Melanocyte of skin (primary cell): ENCODE results near the gene MISP3. TPM values are rescaled to one million over a fixed set of nuclear protein-coding genes. Genes with fewer than 3 reads are reported as not detected.

Experiments used
- total RNA-seq, 2 donors: library from RNA; depleted of rRNA; stranded (reverse); fragments of >200 nt; gene quantifications; 2 replicates each; pipeline ENCODE4 v1.2.3, GENCODE V29; 2012

The MISP3 gene
- total RNA-seq = under 1 TPM in 1 of 2 donors, not detected in 1; 0.69 TPM

DNA sequence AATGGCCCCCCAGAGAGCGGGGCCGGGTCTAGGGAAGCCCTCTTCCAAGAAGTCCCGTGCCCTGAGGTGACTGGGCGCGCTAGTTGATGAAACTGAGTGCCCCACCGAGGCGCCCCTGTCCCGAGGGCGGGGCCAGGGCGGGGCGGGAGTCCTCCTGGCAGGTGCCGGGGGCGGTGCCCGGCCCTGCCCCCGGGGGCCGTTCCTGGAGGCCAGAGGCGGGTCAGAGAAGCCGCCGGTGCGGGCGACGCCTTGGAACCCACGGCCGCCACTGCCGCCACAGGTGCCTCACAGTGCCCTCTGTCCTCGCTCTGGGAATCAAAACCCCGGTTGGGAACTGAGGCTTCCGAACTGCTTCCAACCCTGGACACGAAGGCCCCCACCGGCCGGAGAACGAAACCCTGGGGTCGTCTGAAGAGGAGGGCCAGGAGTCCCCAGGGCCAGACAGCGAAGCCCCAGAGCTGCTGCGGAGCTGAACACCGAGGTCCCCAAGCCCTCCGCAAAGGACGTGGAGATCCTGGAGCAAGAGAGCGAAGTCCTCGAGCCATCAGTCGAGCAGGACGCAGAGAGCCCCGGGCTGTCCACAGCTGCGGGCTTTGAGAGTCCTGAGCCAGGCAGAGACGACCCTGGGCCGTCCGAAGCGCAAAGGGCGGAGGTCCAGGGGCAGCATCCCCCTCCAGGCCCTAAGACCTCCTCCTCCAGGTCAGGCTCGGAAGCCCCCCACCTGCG, at the start of gene MISP3:
MISP3 (plus strand) TSS at position 252 of the 726 bp plus-strand sequence. CDS start 524 bp downstream, outside the sequence.

DNA sequence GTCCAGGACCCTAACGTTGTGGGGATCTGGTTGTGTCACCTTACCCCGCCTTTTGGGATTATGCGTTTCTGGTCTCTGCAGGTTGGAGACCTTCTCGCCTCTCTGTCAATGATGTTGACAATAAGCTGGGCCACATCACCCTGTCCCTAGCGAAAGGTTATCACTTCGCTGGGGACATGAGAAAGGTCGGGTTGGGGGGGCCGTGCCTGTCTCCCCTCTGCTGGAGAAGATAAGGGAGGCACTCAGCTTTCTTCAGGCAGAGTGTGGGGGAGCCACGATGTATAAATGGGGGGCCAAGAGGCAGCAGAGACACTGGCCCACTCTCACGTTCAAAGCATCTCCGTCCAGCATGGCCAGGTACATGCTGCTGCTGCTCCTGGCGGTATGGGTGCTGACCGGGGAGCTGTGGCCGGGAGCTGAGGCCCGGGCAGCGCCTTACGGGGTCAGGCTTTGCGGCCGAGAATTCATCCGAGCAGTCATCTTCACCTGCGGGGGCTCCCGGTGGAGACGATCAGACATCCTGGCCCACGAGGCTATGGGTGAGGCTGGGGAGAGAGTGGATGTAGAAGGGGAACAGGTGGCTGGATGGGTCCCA, 44.6 kb upstream of the MISP3 start, which contains the start of gene RLN3:
RLN3 (plus strand) TSS at position 293 of the 595 bp plus-strand sequence; CDS start at position 350, 57 bp downstream.

DNA sequence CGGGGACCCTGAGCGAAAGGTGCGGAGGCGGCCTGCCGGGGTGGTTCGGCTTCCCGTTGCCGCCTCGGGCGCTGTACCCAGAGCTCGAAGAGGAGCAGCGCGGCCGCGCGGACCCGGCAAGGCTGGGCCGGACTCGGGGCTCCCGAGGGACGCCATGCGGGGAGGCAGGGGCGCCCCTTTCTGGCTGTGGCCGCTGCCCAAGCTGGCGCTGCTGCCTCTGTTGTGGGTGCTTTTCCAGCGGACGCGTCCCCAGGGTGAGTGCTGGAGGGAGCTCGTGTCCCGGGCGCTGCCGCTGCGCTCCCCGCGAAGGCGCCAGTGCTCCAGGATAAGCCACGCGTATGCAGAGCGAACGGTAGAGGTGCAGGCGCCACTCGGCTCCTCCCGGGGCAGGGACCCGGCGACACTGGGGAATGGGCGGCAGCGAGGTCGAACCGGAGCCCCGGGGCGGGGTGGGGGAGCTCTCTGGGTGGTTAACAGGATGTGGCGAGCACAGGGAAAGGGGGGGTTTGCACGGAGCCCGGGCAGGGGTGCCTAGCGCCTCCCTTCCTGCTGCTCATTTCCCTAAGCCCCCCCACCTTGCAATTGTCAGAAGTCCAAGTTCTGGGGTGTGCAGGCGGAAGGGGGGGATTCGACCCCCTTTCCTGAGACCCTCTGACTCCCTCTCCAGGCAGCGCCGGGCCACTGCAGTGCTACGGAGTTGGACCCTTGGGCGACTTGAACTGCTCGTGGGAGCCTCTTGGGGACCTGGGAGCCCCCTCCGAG, 40.7 kb upstream of the MISP3 start, which contains the start of gene IL27RA:
IL27RA (plus strand) TSS at position 44 of the 762 bp plus-strand sequence; CDS start at position 155, 111 bp downstream.

DNA sequence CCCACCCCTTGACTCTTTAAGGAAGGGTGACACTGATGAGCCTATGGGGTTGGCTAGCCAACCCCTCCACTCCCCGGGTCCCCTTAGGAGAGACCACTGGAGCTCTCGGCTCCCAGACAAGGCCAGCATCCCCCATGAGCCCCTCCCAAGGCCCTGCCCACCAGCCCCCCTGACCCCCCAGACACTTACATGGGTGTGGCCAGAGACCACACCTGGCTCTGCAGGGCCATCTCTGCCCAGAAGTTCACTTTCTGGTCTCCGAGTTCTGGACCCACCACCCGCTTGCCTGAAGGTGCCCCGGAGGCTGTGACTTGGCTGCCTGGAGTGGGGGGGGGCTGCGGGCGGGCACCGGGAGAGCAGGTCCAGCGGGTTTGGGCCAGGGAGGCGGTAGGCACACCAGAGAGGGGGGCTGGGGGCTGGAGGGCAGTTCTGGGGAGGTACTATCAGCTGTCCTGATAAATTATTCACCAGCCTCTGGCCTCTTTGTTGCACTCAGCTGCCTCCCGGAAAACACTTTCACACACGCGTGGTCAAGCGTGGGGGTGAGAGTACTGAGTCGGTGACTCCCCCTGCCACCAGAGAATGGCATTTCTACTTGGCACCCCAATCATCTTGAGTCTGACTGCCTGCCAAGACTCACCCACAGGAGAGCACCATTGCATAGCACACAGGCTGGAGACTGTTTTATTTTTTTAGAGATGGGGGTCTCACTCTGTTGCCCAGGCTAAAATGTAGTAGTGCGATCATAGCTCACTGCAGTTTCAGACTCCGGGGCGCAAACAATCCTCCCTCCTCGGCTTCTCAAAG, 10.6 kb upstream of the MISP3 start, which contains the start of gene PALM3:
PALM3 (minus strand) TSS at position 326 of the 807 bp plus-strand sequence; CDS start at position 230, 96 bp downstream.

DNA sequence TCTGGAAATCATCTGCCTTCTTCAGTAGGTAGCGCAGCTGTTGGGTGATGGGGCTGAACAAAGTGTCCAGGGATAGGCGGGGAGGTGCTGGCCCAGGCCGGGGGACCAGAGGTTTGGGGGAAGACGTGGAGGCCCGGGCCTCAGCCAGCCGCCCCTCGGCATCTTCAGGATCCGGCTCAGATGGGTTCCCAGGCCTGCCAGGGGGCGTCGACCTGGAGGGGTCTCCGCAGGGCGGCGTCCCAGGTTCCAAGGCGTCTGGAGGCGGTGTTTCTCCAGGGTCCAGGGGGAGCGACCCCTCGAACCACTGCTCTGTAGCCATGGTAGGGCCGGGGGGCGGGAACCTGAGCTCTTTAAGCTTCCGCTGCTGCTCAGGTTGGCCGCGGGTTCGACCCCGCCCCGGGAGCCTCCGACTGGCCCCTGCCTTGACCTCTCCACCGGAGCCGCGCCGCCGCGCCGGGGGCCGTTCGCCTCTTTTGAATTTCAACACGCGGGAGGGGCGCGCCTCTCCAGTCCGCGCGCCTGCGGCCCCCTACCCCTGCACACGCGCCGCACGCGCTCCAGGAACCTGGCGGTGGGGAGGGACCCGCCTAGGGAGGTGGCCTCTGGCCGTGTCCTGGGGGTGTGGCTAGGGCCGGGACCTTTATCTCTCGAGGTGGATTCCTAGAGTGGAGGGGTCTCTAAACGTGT, 12.9 kb downstream of the MISP3 start, which contains the start of gene C19orf67:
C19orf67 (minus strand) TSS at position 475 of the 687 bp plus-strand sequence; CDS start at position 319, 156 bp downstream.

DNA sequence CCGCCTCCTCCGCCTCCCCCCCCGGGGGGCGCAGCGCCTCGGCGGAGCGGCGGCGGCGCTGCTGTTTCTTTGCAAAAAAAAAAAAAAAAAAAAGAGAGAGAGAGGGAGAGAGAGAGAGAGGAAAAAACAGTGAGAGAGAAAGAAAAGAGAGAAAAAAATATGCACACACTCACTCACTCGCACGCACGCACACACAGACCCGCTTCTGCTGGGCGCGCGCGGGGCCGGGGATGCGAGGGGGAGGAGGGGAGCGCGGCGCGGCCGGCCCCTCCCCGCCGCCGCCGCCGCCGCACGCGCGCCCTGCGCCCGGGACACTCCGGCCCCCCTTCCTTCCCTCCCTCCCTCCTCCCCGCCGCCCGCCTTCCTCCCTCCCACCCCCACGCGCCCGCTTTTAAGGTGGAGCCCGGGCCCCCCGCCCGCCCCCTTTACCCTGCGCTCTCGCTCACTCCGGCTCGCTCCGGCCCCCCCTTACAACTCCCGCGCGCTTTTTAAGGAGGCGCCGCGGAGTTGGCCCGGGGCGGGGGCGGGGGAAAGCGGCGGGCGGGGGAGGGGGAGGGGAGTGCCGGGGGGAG, 18.0 kb downstream of the MISP3 start, which contains the start of gene SAMD1:
SAMD1 (minus strand) TSS at position 243 of the 572 bp plus-strand sequence.

DNA sequence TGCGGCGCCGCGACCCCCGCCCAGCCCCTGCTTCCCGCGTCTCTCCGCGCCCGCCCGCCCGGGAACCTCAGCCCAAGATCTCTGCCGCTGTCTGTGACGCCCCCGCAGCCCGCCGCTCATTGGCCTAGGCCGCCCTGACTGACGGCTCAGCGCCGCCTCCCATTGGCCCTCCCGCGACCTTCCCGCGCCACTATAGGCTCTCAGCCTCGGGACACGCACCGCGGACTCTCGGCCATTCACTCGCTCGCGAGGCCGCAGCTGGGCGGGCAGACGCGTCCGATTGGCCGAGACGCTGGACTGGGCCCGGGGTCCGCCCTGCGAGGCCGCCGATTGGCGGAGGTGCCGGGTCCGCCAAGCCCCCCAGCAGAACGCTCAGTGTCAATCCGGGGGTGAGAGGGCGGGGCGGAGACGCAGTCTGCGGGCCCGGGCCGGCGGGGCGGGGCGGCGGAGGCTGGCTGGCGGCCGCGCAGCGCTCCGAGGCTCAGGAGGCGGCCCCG, 45.1 kb downstream of the MISP3 start, which contains the start of gene PRKACA:
PRKACA (minus strand) TSS at position 95 of the 497 bp plus-strand sequence. CDS start 215 bp downstream, outside the sequence.

Other genes starting within 250 kb of the MISP3 start
- not detected for gene NANOS3, start 195.7 kb upstream of the MISP3 start, total RNA-seq
- 1 to 10 TPM in 1 of 2 donors, under 1 TPM in 1; 1.00 to 1.4 TPM for gene BRME1, start 166.7 kb upstream of the MISP3 start, total RNA-seq
- gene CC2D1A, start 166.6 kb upstream of the MISP3 start, total RNA-seq = 10 to 100 TPM; 14.3 to 19.3 TPM
- under 1 TPM; under 0.01 to 0.33 TPM for gene PODNL1, start 134.4 kb upstream of the MISP3 start, total RNA-seq
- gene DCAF15, start 120.3 kb upstream of the MISP3 start, total RNA-seq = 10 to 100 TPM; 12.4 to 16.3 TPM
- gene RFX1, start 66.5 kb upstream of the MISP3 start, total RNA-seq = 1 to 10 TPM; 2.4 to 3.0 TPM
- gene RLN3, start 44.6 kb upstream of the MISP3 start, total RNA-seq = not detected
- 1 to 10 TPM; 4.7 to 4.8 TPM for gene IL27RA, start 41.0 kb upstream of the MISP3 start, total RNA-seq
- under 1 TPM; under 0.01 to 0.33 TPM for gene PALM3, start 10.7 kb upstream of the MISP3 start, total RNA-seq
- not detected for gene C19orf67, start 13.0 kb downstream of the MISP3 start, total RNA-seq
- gene SAMD1, start 18.0 kb downstream of the MISP3 start, total RNA-seq = 10 to 100 TPM in 1 of 2 donors, 1 to 10 TPM in 1; 7.6 to 16.3 TPM
- gene PRKACA, start 45.0 kb downstream of the MISP3 start, total RNA-seq = 10 to 100 TPM; 41.6 to 54.0 TPM
- 10 to 100 TPM; 12.4 to 33.0 TPM for gene ASF1B, start 63.8 kb downstream of the MISP3 start, total RNA-seq
- gene ADGRL1, start 133.4 kb downstream of the MISP3 start, total RNA-seq = 1 to 10 TPM; 2.7 to 5.2 TPM